H1 (cell line): ENCODE measurements around the gene SCAMP2. TPM values are rescaled to one million over a fixed set of nuclear protein-coding genes. Genes with fewer than 3 reads are reported as not detected.

Experiments used
- CTCF ChIA-PET: fragments of 300-600 bp; sonication (Branson Sonifier 250); formaldehyde crosslinking; loops from one replicate; lab custom pipeline; 2021; ENCODE audit not compliant: partially characterized antibody; lab: Charles Lee
- POLR2A ChIA-PET: fragments of 300-600 bp; sonication (Branson Sonifier 250); formaldehyde crosslinking; loops from one replicate; lab custom pipeline; 2021; ENCODE audit warnings: inconsistent platforms; ENCODE audit not compliant: partially characterized antibody; lab: Charles Lee
- DNase-seq, 2 experiments: peaks; one replicate each; pipeline versions ENCODE4 v3.0.0 to v3.0.0-alpha.2; 2010 to 2022; ENCODE audit warnings: low spot score in 2 of 2, low read depth in 1 of 2, mixed read lengths in 1 of 2
- FAIRE-seq: peaks from 2 replicates; lab custom pipeline; 2011; peaks lifted over from hg19 to GRCh38; lab: Jason Lieb, UNC
- H2AFZ ChIP-seq: 2 replicates; pipeline ENCODE4 v1.8.1; 2012; ENCODE audit warnings: low read length, inconsistent platforms
- H2AK5ac ChIP-seq: 2 replicates; pipeline ENCODE4 v1.6.1; 2013; ENCODE audit warnings: low read depth, low read length
- H2BK120ac ChIP-seq: replicated peaks from 2 replicates; pipeline ENCODE3; 2013; ENCODE audit warnings: low read depth, low read length, inconsistent platforms
- H2BK12ac ChIP-seq: 2 replicates; pipeline ENCODE4 v1.6.1; 2013; ENCODE audit warnings: low read depth, low read length
- H2BK15ac ChIP-seq: 2 replicates; pipeline ENCODE4 v1.6.1; 2013; ENCODE audit warnings: low read length
- H2BK20ac ChIP-seq: 2 replicates; pipeline ENCODE4 v1.6.1; 2013; ENCODE audit warnings: low read length
- H2BK5ac ChIP-seq: 2 replicates; pipeline ENCODE4 v1.6.1; 2013; ENCODE audit warnings: low read depth, low read length
- H3K14ac ChIP-seq: 2 replicates; pipeline ENCODE4 v1.6.1; 2013; ENCODE audit warnings: inconsistent platforms; ENCODE audit not compliant: insufficient read length
- H3K18ac ChIP-seq: 2 replicates; pipeline ENCODE4 v1.6.1; 2013; ENCODE audit warnings: low read length; ENCODE audit errors: extremely low read depth
- H3K23ac ChIP-seq: 2 replicates; pipeline ENCODE4 v1.6.1; 2013; ENCODE audit warnings: inconsistent platforms; ENCODE audit not compliant: insufficient read length
- H3K23me2 ChIP-seq: 2 replicates; pipeline ENCODE4 v1.6.1; 2013; ENCODE audit warnings: low read depth, low read length
- H3K27ac ChIP-seq: 2 replicates; pipeline ENCODE4 v1.6.1; 2011; ENCODE audit warnings: low read depth, low read length, inconsistent platforms
- H3K27me3 ChIP-seq, 4 experiments: replicated peaks in 1 of 4; 1 replicate in 1 of 4; 2 replicates in 3 of 4; pipeline versions ENCODE4 v1.6.1 to v1.8.1; 2011 to 2013; ENCODE audit warnings: low read length in 3 of 4, mild to moderate bottlenecking in 3 of 4, inconsistent platforms in 2 of 4, mixed read lengths in 2 of 4, moderate library complexity in 1 of 4; ENCODE audit not compliant: control insufficient read depth in 3 of 4, insufficient read depth in 3 of 4; ENCODE audit errors: extremely low read depth in 1 of 4
- H3K36me3 ChIP-seq, 4 experiments: 2 replicates each; pipeline versions ENCODE4 v1.6.1 to v1.8.1; 2011 to 2013; ENCODE audit warnings: mild to moderate bottlenecking in 4 of 4, low read length in 3 of 4, moderate library complexity in 2 of 4, control low read depth in 1 of 4, inconsistent platforms in 1 of 4; ENCODE audit not compliant: insufficient read depth in 4 of 4, control insufficient read depth in 2 of 4
- H3K4ac ChIP-seq: replicated peaks from 2 replicates; pipeline ENCODE3; 2013; ENCODE audit warnings: low read length, low read depth, mixed read lengths, inconsistent platforms; ENCODE audit not compliant: insufficient read length
- H3K4me1 ChIP-seq, 4 experiments: replicated peaks in 1 of 4; 1 replicate in 1 of 4; 2 replicates in 3 of 4; pipeline versions ENCODE4 v1.6.1 to v1.8.1; 2011 to 2013; ENCODE audit warnings: low read length in 3 of 4, inconsistent platforms in 2 of 4, mixed read lengths in 1 of 4; ENCODE audit not compliant: insufficient read depth in 4 of 4, control insufficient read depth in 3 of 4
- H3K4me2 ChIP-seq, 2 experiments: 2 replicates each; pipeline versions ENCODE4 v1.6.1 to v1.8.1; 2011 to 2013; ENCODE audit warnings: low read depth in 2 of 2, low read length in 2 of 2, control low read depth in 1 of 2, inconsistent platforms in 1 of 2, mild to moderate bottlenecking in 1 of 2; ENCODE audit not compliant: insufficient read depth in 1 of 2
- H3K4me3 ChIP-seq, 4 experiments: fragments of 200-600, 300-600 bp in 1 of 4; sonication (generic), shearing (Covaris generic), sonication (Bioruptor Twin) in 1 of 4; 2 replicates each; pipeline versions ENCODE4 v1.5.1 to v1.8.1; 2011 to 2016; ENCODE audit warnings: low read length in 4 of 4, low read depth in 3 of 4, control low read depth in 2 of 4, inconsistent platforms in 2 of 4, mild to moderate bottlenecking in 2 of 4, mixed read lengths in 1 of 4, moderate library complexity in 1 of 4; ENCODE audit not compliant: insufficient read depth in 2 of 4; ENCODE audit errors: extremely low read depth in 1 of 4
- H3K56ac ChIP-seq: replicated peaks from 2 replicates; pipeline ENCODE3; 2013; ENCODE audit warnings: low read depth, mild to moderate bottlenecking, mixed read lengths, low read length, inconsistent platforms; ENCODE audit not compliant: insufficient read length
- H3K79me1 ChIP-seq: 2 replicates; pipeline ENCODE4 v1.6.1; 2013; ENCODE audit warnings: low read depth, low read length, control low read depth
- H3K79me2 ChIP-seq, 2 experiments: 2 replicates each; pipeline versions ENCODE4 v1.6.1 to v1.8.1; 2012 to 2013; ENCODE audit warnings: low read length in 2 of 2, mild to moderate bottlenecking in 2 of 2, inconsistent platforms in 1 of 2; ENCODE audit not compliant: insufficient read depth in 2 of 2, control insufficient read depth in 1 of 2
- H3K9ac ChIP-seq, 4 experiments: replicated peaks in 1 of 4; 1 replicate in 1 of 4; 2 replicates in 3 of 4; pipeline versions ENCODE4 v1.6.1 to v1.8.1; 2011 to 2013; ENCODE audit warnings: low read depth in 3 of 4, low read length in 3 of 4, control low read depth in 2 of 4, mild to moderate bottlenecking in 2 of 4, moderate library complexity in 2 of 4, inconsistent platforms in 1 of 4; ENCODE audit errors: extremely low read depth in 1 of 4
- H3K9me3 ChIP-seq, 2 experiments: 2 replicates each; pipeline versions ENCODE4 v1.6.1 to v1.8.1; 2012 to 2013; ENCODE audit warnings: mild to moderate bottlenecking in 2 of 2, moderate library complexity in 2 of 2, control low read depth in 1 of 2, inconsistent platforms in 1 of 2, low read depth in 1 of 2, low read length in 1 of 2, mixed read lengths in 1 of 2; ENCODE audit not compliant: insufficient read depth in 2 of 2
- H4K20me1 ChIP-seq, 2 experiments: replicated peaks in 1 of 2; 2 replicates each; pipeline versions ENCODE3 to v1.8.1; 2011 to 2013; ENCODE audit warnings: inconsistent platforms in 2 of 2, low read length in 2 of 2, mild to moderate bottlenecking in 1 of 2; ENCODE audit not compliant: insufficient read depth in 2 of 2, control insufficient read depth in 1 of 2
- H4K5ac ChIP-seq: 2 replicates; pipeline ENCODE4 v1.6.1; 2013; ENCODE audit warnings: low read length, low read depth, mixed read lengths, inconsistent platforms; ENCODE audit not compliant: insufficient read length
- H4K8ac ChIP-seq: 2 replicates; pipeline ENCODE4 v1.8.0; 2013; ENCODE audit warnings: mild to moderate bottlenecking, moderate library complexity, low read length, inconsistent platforms; ENCODE audit not compliant: insufficient read depth; ENCODE audit errors: extremely low read depth
- H4K91ac ChIP-seq: replicated peaks from 2 replicates; pipeline ENCODE3; 2013; ENCODE audit warnings: low read length, mixed read lengths, inconsistent platforms; ENCODE audit not compliant: insufficient read length
- BACH1 ChIP-seq: IDR thresholded peaks from 2 replicates; pipeline ENCODE4 v1.6.1; 2012; ENCODE audit warnings: low read length, improper control_type of control experiment
- BCL11A ChIP-seq, 2 experiments: IDR thresholded peaks; one replicate each; pipeline ENCODE4 v1.6.1; 2011; ENCODE audit warnings: low read depth in 2 of 2, low read length in 2 of 2, mild to moderate bottlenecking in 2 of 2
- CHD1 ChIP-seq: IDR thresholded peaks from 2 replicates; pipeline ENCODE4 v1.6.1; 2012; ENCODE audit warnings: low read depth, low read length, improper control_type of control experiment
- JUN ChIP-seq: IDR thresholded peaks from 2 replicates; pipeline ENCODE4 v1.6.1; 2011; ENCODE audit warnings: low read depth, mild to moderate bottlenecking, improper control_type of control experiment, low read length
- MAFK ChIP-seq: IDR thresholded peaks from 2 replicates; pipeline ENCODE4 v1.6.1; 2012; ENCODE audit warnings: low read depth, mild to moderate bottlenecking, improper control_type of control experiment, low read length
- SIN3A ChIP-seq, 2 experiments: IDR thresholded peaks in 1 of 2; conservative IDR thresholded peaks in 1 of 2; 2 replicates each; pipeline ENCODE4 v1.6.1; 2011 to 2012; ENCODE audit warnings: low read length in 2 of 2, improper control_type of control experiment in 1 of 2, low read depth in 1 of 2, mild to moderate bottlenecking in 1 of 2
- SIRT6 ChIP-seq: IDR thresholded peaks from one replicate; pipeline ENCODE4 v1.7.1; 2012; ENCODE audit warnings: low read length, inconsistent platforms
- SP2 ChIP-seq: IDR thresholded peaks from 2 replicates; pipeline ENCODE4 v1.6.1; 2012; ENCODE audit warnings: mild to moderate bottlenecking, low read length, inconsistent platforms
- SP4 ChIP-seq: IDR thresholded peaks from 2 replicates; pipeline ENCODE4 v1.6.1; 2012; ENCODE audit warnings: low read length, inconsistent platforms
- TCF12 ChIP-seq: IDR thresholded peaks from 2 replicates; pipeline ENCODE4 v1.6.1; 2011; ENCODE audit warnings: low read depth, mild to moderate bottlenecking, low read length
- WGBS, 2 experiments: shearing (Covaris generic) in 1 of 2; methylation state at CpG; one replicate each; pipeline versions ENCODE4 v1.1.6 to v1.1.7; 2013 to 2015; ENCODE audit warnings: low lambda C conversion rate in 2 of 2, mixed read lengths in 2 of 2, inconsistent platforms in 1 of 2, low coverage in 1 of 2, missing lambda C conversion rate in 1 of 2; ENCODE audit not compliant: insufficient replicate concordance in 2 of 2, insufficient coverage in 1 of 2, insufficient read length in 1 of 2; ENCODE audit errors: extremely low coverage in 1 of 2, missing lambda C conversion rate in 1 of 2; 5-methylcytosine and 5-hydroxymethylcytosine counted together
- polyA plus RNA-seq, 7 experiments: library from polyadenylated mRNA; depleted of rRNA in 3 of 7; stranded (reverse) in 5 of 7; unstranded in 2 of 7; fragments of >200 nt in 5 of 7; fragments of 200-250 nt in 2 of 7; gene quantifications; 1 replicate in 5 of 7; 2 replicates in 1 of 7; 4 replicates in 1 of 7; pipeline versions ENCODE4 v1.2.1 to v1.2.3, GENCODE V29; 2011 to 2013; ENCODE audit warnings: missing spikeins in 2 of 7, mixed read lengths in 2 of 7
- total RNA-seq: library from RNA; stranded (reverse); fragmentation: NEBNext Ultra II Directional; extraction: Animal tissue kit (Norgen Biotek cat#: 25700); gene quantifications from 2 replicates; pipeline ENCODE4 v1.2.1, GENCODE V29; 2021
- TF ChIP-seq, protein P1 (sequence below): IDR thresholded peaks from 2 replicates; pipeline ENCODE4 v1.6.1; 2011; ENCODE audit warnings: low read length, improper control_type of control experiment

SCAMP2 gene
- total and polyA plus RNA-seq, 2 of the 8 experiments (the other 6 are each of a cell fraction or from before 2014, with no cell fraction given) = 41.7 to 131 TPM

DNA sequence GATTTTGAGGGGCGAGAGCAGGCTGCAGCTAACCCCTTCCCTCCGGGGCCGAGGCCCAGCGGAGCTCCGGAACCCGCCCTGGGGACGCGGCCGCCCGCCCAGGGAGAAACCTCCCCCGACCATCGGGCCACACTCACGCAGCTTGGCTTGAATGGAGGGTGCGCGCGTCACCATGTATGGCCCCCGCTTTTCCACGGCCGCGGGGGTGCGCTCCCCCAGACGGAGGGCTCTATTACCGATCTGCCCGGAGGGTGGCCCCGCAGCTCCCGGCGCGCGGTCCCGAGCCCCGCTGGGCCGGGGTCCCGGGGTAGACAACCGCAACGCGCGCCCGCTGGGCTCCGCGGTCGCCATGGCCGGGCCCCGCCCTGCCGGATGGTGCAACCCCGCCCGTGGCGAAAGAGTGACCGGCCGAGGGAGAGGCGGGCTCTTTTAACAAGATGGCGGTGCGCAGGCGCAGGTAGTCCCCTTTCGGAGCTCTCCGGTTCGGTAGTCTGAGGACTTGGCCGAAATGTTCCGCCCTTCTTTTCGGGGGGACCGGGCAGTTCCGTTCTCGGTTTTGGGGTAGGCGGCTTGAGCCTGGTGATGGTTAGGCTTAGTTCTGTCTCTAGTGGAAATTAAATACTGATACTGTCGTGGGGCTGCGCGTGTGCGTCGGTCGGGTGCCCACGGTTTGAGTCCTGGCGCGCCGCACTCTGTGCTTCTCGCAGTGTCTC is 33.4 kb upstream of the SCAMP2 start, which contains the start of gene FAM219B:
TSS of gene FAM219B (minus strand) at position 402 of the 713 bp plus-strand sequence. CDS start at position 351, 51 bp downstream.
- Histone ChIP-seq H3K4me3 (peak within 1 kb of the TSS; percentile 79 to 94 (median 90)), H2AK5ac (no peak within 1 kb of the TSS), H3K56ac (peak within 1 kb of the TSS; percentile 95), H3K4me1 (peaks cover 2 to 4% (median 3%) of the 10 kb centered on the region in 4 experiments), H2BK20ac (no peak within 1 kb of the TSS), H3K9ac (peak within 1 kb of the TSS; percentile 84 to 92 (median 84)), H2BK120ac (no peak within 1 kb of the TSS), H3K9me3 (no peaks in the 10 kb centered on the region), H2BK5ac (peak within 1 kb of the TSS; percentile 72; the same call in 1 of the 2 replicates), H4K8ac (peak within 1 kb of the TSS; percentile 83; the same call in 1 of the 2 replicates), H2AFZ (peak within 1 kb of the TSS; percentile 79), H4K20me1 (peaks cover 2 to 7% of the 10 kb centered on the region in 2 experiments), H2BK15ac (no peak within 1 kb of the TSS), H3K4me2 (peak within 1 kb of the TSS; percentile 77 to 83), H3K79me2 (peaks cover 0 to 15% of the 10 kb centered on the region in 2 experiments; a peak in 2 of 4 replicates), H3K27me3 (no peaks in the 10 kb centered on the region), H2BK12ac (no peak within 1 kb of the TSS), H4K5ac (peak within 1 kb of the TSS; percentile 94), H4K91ac (peak within 1 kb of the TSS; percentile 79), H3K79me1 (no peaks in the 10 kb centered on the region), H3K23ac (no peak within 1 kb of the TSS), H3K36me3 (peaks cover 8 to 35% (median 22%) of the 10 kb centered on the region in 4 experiments; a peak in 7 of 8 replicates), H3K4ac (peak within 1 kb of the TSS; percentile 71), H3K18ac (peak within 1 kb of the TSS; percentile 93), H3K14ac (no peak within 1 kb of the TSS), H3K23me2 (peaks cover 6% of the 10 kb centered on the region; the same call in 1 of the 2 replicates), H3K27ac (peak within 1 kb of the TSS; percentile 71)
- WGBS, 2 experiments = 2% methylated on average over 40 of the region's 74 CpGs; no CpG with 5 or more reads in 1 of the 2 experiments
- ChIA-PET POLR2A (interaction anchor here (0.8 to 11.9 kb wide), 20 partner anchors 8 to 146 kb away, joined by 3 to 116 read pairs (median 6); partner anchors contain the start of genes COX5A, MPI, RPP25 and ULK3), CTCF (interaction anchor here (0.9 to 2.0 kb wide), 7 partner anchors 15 to 273 kb away, joined by 3 to 12 read pairs (median 3); no protein-coding TSS in a partner anchor)
- peak in 1 of 2 experiments; percentile 90 for DNase-seq
- no peak for FAIRE-seq
- no peak for TF ChIP-seq SIRT6
- 0 out of 4 replicates have a peak, but pooled peaks have one; percentile 5 to 53 for TF ChIP-seq SIN3A (conservative IDR thresholded peaks at IDR 0.05 in 1 of 2, IDR thresholded peaks at IDR 0.05 in 1 of 2; ENCODE audit: low read depth in 1 of 2, low read length in 2 of 2)
- TF ChIP-seq JUN = no peak
- no peak for TF ChIP-seq MAFK
- TF ChIP-seq, protein P1, sequence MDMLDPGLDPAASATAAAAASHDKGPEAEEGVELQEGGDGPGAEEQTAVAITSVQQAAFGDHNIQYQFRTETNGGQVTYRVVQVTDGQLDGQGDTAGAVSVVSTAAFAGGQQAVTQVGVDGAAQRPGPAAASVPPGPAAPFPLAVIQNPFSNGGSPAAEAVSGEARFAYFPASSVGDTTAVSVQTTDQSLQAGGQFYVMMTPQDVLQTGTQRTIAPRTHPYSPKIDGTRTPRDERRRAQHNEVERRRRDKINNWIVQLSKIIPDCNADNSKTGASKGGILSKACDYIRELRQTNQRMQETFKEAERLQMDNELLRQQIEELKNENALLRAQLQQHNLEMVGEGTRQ = no peak
- peak; percentile 61; the same call in 1 of the 2 replicates for TF ChIP-seq SP4
- no peak for TF ChIP-seq BCL11A (IDR thresholded peaks at IDR 0.05; ENCODE audit: low read depth in 2 of 2, low read length in 2 of 2)
- no peak for TF ChIP-seq CHD1
- TF ChIP-seq TCF12 = no peak
- no peak for TF ChIP-seq BACH1
- no peak for TF ChIP-seq SP2
